ENCODE results near the gene AKIRIN2.

- TF ChIP-seq POLR2AphosphoS5 (IDR thresholded peaks at IDR 0.05; ENCODE audit: borderline replicate concordance, low read depth, low read length): no peak
- TF ChIP-seq EZH2 (IDR thresholded peaks at IDR 0.05): no peak
Measured at GRCh38 chr6:87628881-87629280, 73.2 kb downstream of the AKIRIN2 start.

All from SK-N-MC (cell line).